ENCODE results near the gene SOS1. TPM values are rescaled to one million over a fixed set of nuclear protein-coding genes. Genes with fewer than 3 reads are reported as not detected.

Gene SOS1
- total RNA-seq, 1 experiment from 2014 or later, result 28.4 TPM

- Mint-ChIP-seq H3K36me3 (no peaks in the 10 kb centered on the region), H3K9me3 (no peaks in the 10 kb centered on the region), H3K27me3 (ENCODE audit: low read depth) (no peaks in the 10 kb centered on the region), H3K27ac (no peak overlapping the region), H3K4me1 (peaks cover 18% of the 10 kb centered on the region), H3K4me3 (no peak overlapping the region)
- DNase-seq (ENCODE audit: low spot score), result no peak
- ChIA-PET CTCF (no interaction called here), POLR2A (no interaction called here)
- no peak for TF ChIP-seq STAT6 (CRISPR knock-in tag; conservative IDR thresholded peaks at IDR 0.05; ENCODE audit: low read depth)
- no peak for TF ChIP-seq ZNF232 (CRISPR knock-in tag; IDR thresholded peaks at IDR 0.05)
- TF ChIP-seq ERG (CRISPR knock-in tag; IDR thresholded peaks at IDR 0.05), result no peak
- ATAC-seq, result no peak
Observed at GRCh38 chr2:39099310-39099869, 21.5 kb downstream of the SOS1 start.

GRCh38 chr2:39095624-39096023, 25.2 kb downstream of the SOS1 start:
- H3K4me3 Mint-ChIP-seq, result no peak overlapping the region

GRCh38 chr2:39094717-39095363, 26.0 kb downstream of the SOS1 start:
- H3K27ac Mint-ChIP-seq, result peak overlapping the region; percentile 75; the same call in 1 of the 2 replicates
- no peaks in the 10 kb centered on the region for H3K27me3 Mint-ChIP-seq (ENCODE audit: low read depth)
- ChIA-PET POLR2A (no interaction called here), CTCF (no interaction called here)
- no peak for ATAC-seq
- H3K4me1 Mint-ChIP-seq, result peaks cover 33% of the 10 kb centered on the region
- no peak for DNase-seq (ENCODE audit: low spot score)
- H3K36me3 Mint-ChIP-seq, result no peaks in the 10 kb centered on the region
- no peaks in the 10 kb centered on the region for H3K9me3 Mint-ChIP-seq
- no peak overlapping the region for H3K4me3 Mint-ChIP-seq
- TF ChIP-seq ELF4 (CRISPR knock-in tag; IDR thresholded peaks at IDR 0.05; ENCODE audit: low read depth), result no peak
- no peak for TF ChIP-seq ZNF416 (CRISPR knock-in tag; IDR thresholded peaks at IDR 0.05)
- TF ChIP-seq CREM (CRISPR knock-in tag; IDR thresholded peaks at IDR 0.05), result no peak
- no peak for TF ChIP-seq NR1H2 (CRISPR knock-in tag; IDR thresholded peaks at IDR 0.05)
- TF ChIP-seq JUN (CRISPR knock-in tag; IDR thresholded peaks at IDR 0.05), result no peak
- TF ChIP-seq ZNF219 (CRISPR knock-in tag; IDR thresholded peaks at IDR 0.05; ENCODE audit: borderline replicate concordance), result no peak
- no peak for TF ChIP-seq ETV6 (CRISPR knock-in tag; IDR thresholded peaks at IDR 0.05)
- no peak for TF ChIP-seq FOXP1 (CRISPR knock-in tag; IDR thresholded peaks at IDR 0.05; ENCODE audit: borderline replicate concordance)
- TF ChIP-seq TCF7 (CRISPR knock-in tag; IDR thresholded peaks at IDR 0.05; ENCODE audit: low read depth), result no peak
- TF ChIP-seq ATF2 (CRISPR knock-in tag; IDR thresholded peaks at IDR 0.05; ENCODE audit: borderline replicate concordance, low read depth), result no peak
- TF ChIP-seq FOXP4 (CRISPR knock-in tag; IDR thresholded peaks at IDR 0.05), result no peak
- no peak for TF ChIP-seq KAT7 (CRISPR knock-in tag; IDR thresholded peaks at IDR 0.05; ENCODE audit: borderline replicate concordance)

More at GRCh38 chr2:39095624-39096023, 25.2 kb downstream of the SOS1 start:
- no peaks in the 10 kb centered on the region for H3K36me3 Mint-ChIP-seq
- ATAC-seq (no peak), DNase-seq (ENCODE audit: low spot score) (no peak)
- POLR2A ChIA-PET, result no interaction called here
- no peaks in the 10 kb centered on the region for H3K27me3 Mint-ChIP-seq (ENCODE audit: low read depth)
- CTCF ChIA-PET, result no interaction called here
- H3K9me3 Mint-ChIP-seq, result no peaks in the 10 kb centered on the region
- TF ChIP-seq PRDM15 (CRISPR knock-in tag; IDR thresholded peaks at IDR 0.05), result no peak
- TF ChIP-seq RELA (CRISPR knock-in tag; IDR thresholded peaks at IDR 0.05; ENCODE audit: borderline replicate concordance), result no peak
- peaks cover 33% of the 10 kb centered on the region for H3K4me1 Mint-ChIP-seq
- peak overlapping the region; percentile 41 for H3K27ac Mint-ChIP-seq

All from WTC11 (cell line).